Measurements from ENCODE around the gene SLC16A9.

The SLC16A9 gene

DNA sequence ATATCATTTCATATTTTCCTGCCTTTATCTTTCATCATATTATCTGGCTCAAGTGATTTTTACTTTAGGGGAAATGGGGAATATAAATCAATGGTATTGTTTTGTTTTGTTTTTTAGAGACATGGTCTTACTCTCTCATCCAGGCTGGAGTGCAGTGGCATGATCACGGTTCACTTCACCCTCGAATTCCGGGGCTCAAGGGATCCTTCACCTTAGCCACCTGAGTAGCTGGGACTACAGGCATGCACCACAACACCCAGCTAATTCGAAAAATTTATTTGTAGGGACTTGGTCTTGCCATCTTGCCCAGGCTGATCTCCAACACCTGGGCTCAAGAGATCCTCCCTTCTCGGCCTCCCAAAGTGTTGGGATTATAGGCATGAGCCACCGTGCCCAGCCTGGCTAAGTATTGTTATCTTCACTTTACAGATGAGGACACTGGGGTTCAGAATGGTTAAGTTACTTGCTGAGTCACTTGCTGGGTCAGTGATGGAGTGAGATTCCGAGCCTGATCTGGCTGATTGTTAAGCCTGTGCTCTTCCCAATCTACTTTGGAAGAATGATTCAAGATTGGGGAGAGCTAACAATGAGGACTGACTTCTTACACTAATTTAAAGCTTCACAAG is 3.7 kb upstream of the SLC16A9 start:
- DNase-seq = no peak

GRCh38 chr10:59711871-59712494 is 2.3 kb upstream of the SLC16A9 start:
- DNase-seq = no peak

- peak; percentile 1 for DNase-seq
Measured at GRCh38 chr10:59708816-59709394, 745 bp downstream of the SLC16A9 start.

- DNase-seq = no peak
Measured at GRCh38 chr10:59706851-59707797, 2.5 kb downstream of the SLC16A9 start.

DNA sequence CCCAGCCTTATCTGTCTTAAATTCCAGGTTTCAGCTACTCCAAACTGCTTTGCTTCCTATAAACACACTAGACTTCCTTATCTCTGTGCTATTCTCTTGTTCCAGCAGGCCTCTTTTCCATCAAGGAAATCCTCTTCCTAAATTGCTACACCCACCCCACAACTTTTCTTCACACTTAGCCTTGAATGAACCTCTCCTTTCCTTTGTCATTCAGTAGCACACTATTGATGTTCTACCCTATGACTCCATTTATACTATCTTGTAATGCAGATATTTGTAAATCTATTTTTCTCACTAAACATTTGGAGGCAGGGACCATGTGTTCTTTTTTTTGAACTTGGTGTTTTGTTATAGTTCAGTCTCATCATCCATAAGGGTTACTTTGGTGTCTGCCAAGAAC is 3.7 kb downstream of the SLC16A9 start:
- DNase-seq = no peak

- DNase-seq = no peak
Measured at GRCh38 chr10:59704630-59705029, 5.0 kb downstream of the SLC16A9 start.

GRCh38 chr10:59702347-59702746 is 7.3 kb downstream of the SLC16A9 start:
- DNase-seq = no peak

DNA sequence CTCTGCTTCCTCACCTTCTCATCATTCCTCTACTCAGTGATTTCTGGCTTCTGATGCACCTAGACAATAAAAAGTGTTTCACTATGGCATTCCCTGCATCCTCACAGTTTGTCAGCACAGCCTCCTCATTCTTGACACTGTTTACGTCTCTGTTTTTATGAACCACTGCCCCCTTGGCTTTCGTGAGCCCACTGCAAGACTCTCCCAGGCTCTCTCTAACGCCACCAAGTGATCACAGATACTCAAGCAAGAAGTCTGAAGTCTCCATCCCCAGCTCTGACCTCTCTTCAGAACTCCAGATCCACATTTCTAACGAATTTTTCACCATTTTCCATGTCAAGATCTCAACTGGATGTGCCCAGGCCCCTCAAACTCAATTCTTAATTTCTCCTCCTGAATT is 8.9 kb downstream of the SLC16A9 start:
- DNase-seq = no peak

GRCh38 chr10:59698326-59698725 is 11.3 kb downstream of the SLC16A9 start:
- DNase-seq = no peak

- no peak for DNase-seq
Measured at GRCh38 chr10:59695637-59696036, 14.0 kb downstream of the SLC16A9 start.

DNA sequence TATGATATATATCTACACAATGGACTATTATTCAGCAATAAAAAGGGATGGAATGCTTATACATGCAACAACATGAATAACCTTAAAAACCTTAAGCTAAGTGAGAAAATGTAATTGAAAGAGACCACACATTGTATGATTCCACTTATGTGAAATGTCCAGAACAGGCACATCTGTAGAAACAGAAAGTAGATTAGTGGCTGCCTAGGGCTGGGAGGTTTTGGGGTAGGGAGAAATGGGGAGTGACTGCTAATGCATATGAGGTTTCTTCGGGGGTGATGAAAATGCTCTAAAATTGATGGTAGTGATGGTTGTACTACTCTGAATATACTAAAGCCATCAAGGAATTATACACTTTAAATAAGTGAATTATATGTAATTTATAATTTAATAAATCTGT is 14.7 kb downstream of the SLC16A9 start:
- no peak for DNase-seq

- no peak for DNase-seq
Measured at GRCh38 chr10:59692113-59692512, 17.5 kb downstream of the SLC16A9 start.

DNA sequence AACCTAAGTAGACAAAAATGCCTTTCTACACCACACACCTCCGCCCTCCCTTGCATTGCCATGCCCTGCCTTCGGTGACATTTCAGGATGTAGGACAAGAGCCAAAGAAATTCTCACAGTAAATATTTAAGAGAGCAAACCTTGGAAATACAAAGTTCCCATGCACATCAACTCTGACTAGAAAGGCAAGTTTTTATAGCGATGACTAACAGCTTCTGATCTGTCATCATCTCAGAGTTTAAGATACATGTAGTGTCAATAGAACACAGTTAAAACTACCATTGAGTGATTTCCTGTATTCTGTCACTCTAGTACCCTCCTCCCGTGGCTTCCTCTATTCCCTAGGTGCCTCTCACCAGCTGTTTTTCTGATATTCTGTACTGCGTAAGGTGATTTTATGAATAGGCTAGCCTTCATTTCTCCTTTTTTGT is 20.7 kb downstream of the SLC16A9 start:
- DNase-seq = no peak

- no peak for DNase-seq
Measured at GRCh38 chr10:59687657-59688056, 22.0 kb downstream of the SLC16A9 start.

- no peak for DNase-seq
Measured at GRCh38 chr10:59684006-59684405, 25.6 kb downstream of the SLC16A9 start.

DNA sequence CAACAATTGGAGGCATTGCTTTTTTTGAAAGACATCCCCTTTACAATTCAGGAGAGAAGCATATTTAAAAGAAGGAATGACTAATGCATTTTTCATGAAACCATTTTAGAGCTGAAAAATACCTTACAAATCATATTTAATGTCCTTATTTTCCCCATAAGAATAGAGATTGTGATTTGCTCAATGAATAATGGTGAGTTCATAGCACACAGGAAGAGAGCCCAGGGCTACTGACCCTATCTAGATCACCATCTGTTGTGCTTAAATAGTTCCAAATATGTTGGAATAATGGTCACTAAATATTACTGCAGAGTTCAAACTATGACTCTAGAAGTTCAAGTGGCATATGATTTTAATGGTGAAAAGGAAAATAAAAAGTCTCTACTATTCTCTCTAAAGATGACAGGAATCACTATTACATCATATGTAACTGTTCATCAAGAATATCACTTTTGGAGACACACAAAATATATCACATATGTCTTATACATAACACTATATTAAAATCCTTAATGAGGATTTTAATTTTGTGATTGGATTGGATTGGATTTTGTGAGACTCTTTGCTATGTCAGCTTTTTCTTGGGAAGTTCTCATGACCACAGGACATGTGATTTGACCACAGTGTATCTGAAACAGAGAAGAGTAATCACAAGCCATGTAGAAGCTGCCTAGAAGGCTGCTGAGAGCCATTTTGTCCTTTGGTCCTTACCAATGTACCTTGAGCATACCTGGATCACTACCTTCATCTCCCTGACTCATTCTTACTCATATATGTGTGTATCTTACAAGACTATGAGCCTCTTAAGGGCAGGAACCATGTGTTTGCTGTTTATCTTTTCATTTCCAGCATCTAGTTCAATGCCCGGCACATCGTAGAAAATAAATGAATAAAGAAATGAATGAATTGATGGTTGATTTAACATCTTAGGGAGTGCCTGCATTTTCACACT is 26.4 kb downstream of the SLC16A9 start:
- no peak for DNase-seq

DNA sequence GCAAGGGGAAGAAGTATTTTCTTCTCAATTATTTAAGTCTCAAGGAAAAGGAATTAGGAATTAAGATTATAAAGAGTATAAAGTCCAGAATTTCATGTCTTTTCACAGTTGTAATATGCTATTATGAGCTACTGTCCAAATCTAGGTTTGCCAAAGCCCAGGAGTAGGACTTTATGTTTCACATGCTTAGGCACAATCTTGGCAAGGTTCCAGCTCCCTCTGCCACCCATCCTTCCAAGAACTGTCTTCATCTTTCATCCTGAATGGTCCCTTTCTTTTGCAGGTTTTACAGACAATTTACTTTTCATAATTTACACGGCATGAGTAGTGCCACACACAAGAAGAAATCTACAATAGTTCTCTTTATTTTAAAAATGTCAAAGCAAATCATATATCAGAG is 29.5 kb downstream of the SLC16A9 start:
- DNase-seq = no peak

DNA sequence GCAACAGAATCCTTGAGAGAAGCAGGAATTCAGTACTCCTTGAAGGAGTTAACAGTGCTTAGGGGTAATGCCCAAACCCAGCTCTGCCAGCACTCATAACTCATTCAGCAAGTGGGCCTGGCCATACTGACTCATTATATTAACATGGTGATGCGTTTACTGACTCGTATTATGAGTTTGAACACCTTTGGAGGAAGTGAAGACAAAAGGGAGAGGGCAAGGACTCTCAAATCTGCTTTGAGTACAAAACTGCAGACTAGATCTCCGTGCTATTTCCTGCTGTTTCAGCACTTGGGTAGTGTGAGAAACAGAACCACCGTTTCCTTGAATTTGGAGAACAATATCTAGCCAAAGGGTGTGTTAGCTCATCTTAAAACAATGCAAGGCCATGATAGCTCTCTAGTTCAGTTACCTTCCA is 30.8 kb downstream of the SLC16A9 start:
- DNase-seq = no peak

GRCh38 chr10:59677253-59677831 is 32.3 kb downstream of the SLC16A9 start:
- DNase-seq = no peak

- no peak for DNase-seq
Measured at GRCh38 chr10:59675812-59676211, 33.8 kb downstream of the SLC16A9 start.

- no peak for DNase-seq
Measured at GRCh38 chr10:59674215-59674836, 35.3 kb downstream of the SLC16A9 start.
